Upper lobe of left lung (tissue), 6 donors: ENCODE results near the gene OTOGL. TPM values are rescaled to one million over a fixed set of nuclear protein-coding genes. Genes with fewer than 3 reads are reported as not detected.

Experiments used
- ATAC-seq, 2 donors: fragments of 200-7000 bp; cut with Tn5 transposase; one replicate each; pipeline ENCODE4 v1.9.1; 2022; ENCODE audit warnings: mild to moderate bottlenecking in 2 of 2, moderate library complexity in 2 of 2; ENCODE audit not compliant: low FRiP score in 2 of 2
- DNase-seq, 2 donors: peaks; one replicate each; pipeline ENCODE4 v3.0.0-alpha.2; 2019 to 2020
- H3K27ac ChIP-seq, 4 donors: fragments of 200-600 bp; sonication (generic); one replicate each; pipeline ENCODE4 v1.5.1; 2016 to 2019
- H3K27me3 ChIP-seq, 4 donors: fragments of 200-600 bp; sonication (generic); one replicate each; pipeline ENCODE4 v1.5.1; 2017 to 2019
- H3K36me3 ChIP-seq, 4 donors: fragments of 200-600 bp; sonication (generic); one replicate each; pipeline ENCODE4 v1.5.1; 2016 to 2019
- H3K4me1 ChIP-seq, 4 donors: fragments of 200-600 bp; sonication (generic); one replicate each; pipeline ENCODE4 v1.5.1; 2018 to 2019
- H3K4me3 ChIP-seq, 4 donors: fragments of 200-600 bp; sonication (generic); one replicate each; pipeline ENCODE4 v1.5.1; 2017 to 2019; ENCODE audit warnings: mild to moderate bottlenecking in 2 of 4, moderate library complexity in 1 of 4
- H3K9me3 ChIP-seq, 4 donors: fragments of 200-600 bp; sonication (generic); one replicate each; pipeline ENCODE4 v1.5.1; 2018 to 2019
- CTCF ChIP-seq, 6 experiments: fragments of 450-650 bp in 4 of 6; fragments of 200-600 bp in 2 of 6; sonication (generic) in 2 of 6; IDR thresholded peaks; one replicate each; pipeline ENCODE4 v1.5.1; 2016 to 2019; ENCODE audit warnings: antibody characterized with exemption in 6 of 6
- EP300 ChIP-seq, 4 donors: sonication (generic); formaldehyde crosslinking; IDR thresholded peaks; one replicate each; pipeline ENCODE4 v1.5.1; 2017; ENCODE audit warnings: antibody characterized with exemption in 4 of 4, control low read depth in 2 of 4
- POLR2A ChIP-seq, 4 donors: fragments of 450-650 bp; IDR thresholded peaks; one replicate each; pipeline ENCODE4 v1.5.1; 2016 to 2017; ENCODE audit warnings: antibody characterized with exemption in 4 of 4, mild to moderate bottlenecking in 2 of 4
- POLR2AphosphoS5 ChIP-seq, 2 donors: sonication (generic); formaldehyde crosslinking; IDR thresholded peaks; one replicate each; pipeline ENCODE4 v1.5.1; 2017; ENCODE audit warnings: antibody characterized with exemption in 2 of 2
- WGBS, 2 donors: methylation state at CpG; one replicate each; pipeline ENCODE4 v1.1.5; 2017 to 2018; 5-methylcytosine and 5-hydroxymethylcytosine counted together
- total RNA-seq, 6 donors: library from RNA; depleted of rRNA in 4 of 6; stranded (reverse); fragments of >200 nt in 4 of 6; gene quantifications; one replicate each; pipeline versions ENCODE4 v1.1.0 to v1.2.1, GENCODE V29; 2016 to 2021
- donor health status: DM: no; HTN: no; CAD: no; lungs with moderate emphysema.
- donor health status: DM: no; HTN: yes; CAD: no; lungs with severe emphysema.

The OTOGL gene
- total RNA-seq, 6 donors from 2014 or later: 0.10 to 3.1 (median 0.21) TPM

- WGBS, 2 donors: 84 to 94% methylated on average over 1 of the region's 1 CpG
- H3K4me3 ChIP-seq: no peak overlapping the region
- H3K9me3 ChIP-seq: no peaks in the 10 kb centered on the region
- H3K4me1 ChIP-seq: no peaks in the 10 kb centered on the region
- no peak for TF ChIP-seq POLR2AphosphoS5 (IDR thresholded peaks at IDR 0.05)
- no peak for TF ChIP-seq CTCF (IDR thresholded peaks at IDR 0.05)
- no peak for TF ChIP-seq EP300 (IDR thresholded peaks at IDR 0.05)
- TF ChIP-seq POLR2A (IDR thresholded peaks at IDR 0.05): no peak
- no peak for ATAC-seq
- DNase-seq: no peak
- no peaks in the 10 kb centered on the region for H3K27me3 ChIP-seq
- H3K27ac ChIP-seq: no peak overlapping the region
- H3K36me3 ChIP-seq: no peaks in the 10 kb centered on the region
Measured at GRCh38 chr12:80314741-80315140, 215.4 kb downstream of the OTOGL start.

DNA sequence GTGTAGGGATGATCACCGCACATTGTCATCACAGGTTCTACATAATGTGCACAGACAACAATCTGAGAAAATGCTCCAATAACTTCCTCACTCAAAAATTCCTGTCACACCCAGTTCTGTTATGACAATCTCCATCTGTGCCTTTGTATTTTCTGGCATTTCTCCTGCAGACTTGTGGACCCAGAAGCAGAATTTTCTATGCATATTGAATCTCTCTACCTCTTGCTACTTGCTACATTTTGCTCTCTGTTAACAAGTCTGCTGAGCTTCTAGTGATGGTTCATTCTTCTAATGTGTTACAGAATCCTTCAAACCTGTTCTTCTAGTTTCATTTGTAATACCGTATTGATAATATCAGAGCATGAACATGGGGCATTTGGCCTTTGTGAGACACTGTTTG, 216.9 kb downstream of the OTOGL start:
- Histone ChIP-seq H3K9me3 (no peaks in the 10 kb centered on the region), H3K4me1 (no peaks in the 10 kb centered on the region), H3K36me3 (no peaks in the 10 kb centered on the region), H3K27me3 (no peaks in the 10 kb centered on the region), H3K27ac (no peak overlapping the region), H3K4me3 (no peak overlapping the region)
- ATAC-seq (no peak), DNase-seq (no peak)
- WGBS, 2 donors: 69 to 73% methylated on average over 2 of the region's 2 CpGs
- TF ChIP-seq POLR2A (IDR thresholded peaks at IDR 0.05): no peak
- TF ChIP-seq CTCF (IDR thresholded peaks at IDR 0.05): no peak
- no peak for TF ChIP-seq POLR2AphosphoS5 (IDR thresholded peaks at IDR 0.05)
- no peak for TF ChIP-seq EP300 (IDR thresholded peaks at IDR 0.05)

DNA sequence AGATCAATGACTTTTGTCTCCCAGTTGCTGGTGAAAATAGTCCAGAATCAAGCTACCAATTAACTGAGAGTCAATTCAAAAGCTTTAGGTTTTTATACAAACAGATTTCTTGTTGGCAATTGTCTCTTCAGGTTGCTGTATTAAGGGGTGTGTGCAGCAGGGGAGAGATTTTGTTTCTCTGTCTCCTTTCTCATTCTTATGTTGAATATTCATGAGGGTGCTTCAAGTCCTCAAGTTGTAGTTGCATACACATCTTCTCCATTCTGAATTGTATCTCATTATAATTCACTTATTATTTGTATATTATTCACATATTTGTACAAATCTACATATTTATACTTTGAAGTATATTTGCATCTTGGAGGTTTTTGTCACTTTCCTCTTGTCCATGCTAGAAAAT, 218.0 kb downstream of the OTOGL start:
- H3K36me3 ChIP-seq: no peaks in the 10 kb centered on the region
- ATAC-seq: no peak

GRCh38 chr12:80317899-80318298, 218.6 kb downstream of the OTOGL start:
- no peak overlapping the region for H3K27ac ChIP-seq
- H3K4me3 ChIP-seq: no peak overlapping the region
- no peak for DNase-seq
- 0% methylated on average over 1 of the region's 1 CpG for WGBS, 2 donors
- H3K27me3 ChIP-seq: no peaks in the 10 kb centered on the region
- H3K4me1 ChIP-seq: no peaks in the 10 kb centered on the region
- no peak for TF ChIP-seq POLR2A (IDR thresholded peaks at IDR 0.05)
- H3K9me3 ChIP-seq: no peaks in the 10 kb centered on the region
- ATAC-seq: no peak
- H3K36me3 ChIP-seq: no peaks in the 10 kb centered on the region

More for the DNA sequence above, 218.0 kb downstream of the OTOGL start:
- Histone ChIP-seq H3K9me3 (no peaks in the 10 kb centered on the region), H3K4me1 (no peaks in the 10 kb centered on the region), H3K4me3 (no peak overlapping the region), H3K27me3 (no peaks in the 10 kb centered on the region), H3K27ac (no peak overlapping the region)
- TF ChIP-seq CTCF (IDR thresholded peaks at IDR 0.05) (no peak), EP300 (IDR thresholded peaks at IDR 0.05) (no peak), POLR2AphosphoS5 (IDR thresholded peaks at IDR 0.05) (no peak), POLR2A (IDR thresholded peaks at IDR 0.05) (no peak)
- DNase-seq: no peak

- no peak overlapping the region for H3K4me3 ChIP-seq
- no peak for DNase-seq
- WGBS, 2 donors: 80 to 84% methylated on average over 2 of the region's 2 CpGs
Measured at GRCh38 chr12:80320121-80320678, 220.9 kb downstream of the OTOGL start.

More at GRCh38 chr12:80320121-80320678, 220.9 kb downstream of the OTOGL start:
- TF ChIP-seq EP300 (IDR thresholded peaks at IDR 0.05): no peak
- no peak for TF ChIP-seq POLR2AphosphoS5 (IDR thresholded peaks at IDR 0.05)
- TF ChIP-seq CTCF (IDR thresholded peaks at IDR 0.05): no peak
- TF ChIP-seq POLR2A (IDR thresholded peaks at IDR 0.05): no peak
- Histone ChIP-seq H3K4me1 (no peaks in the 10 kb centered on the region), H3K36me3 (no peaks in the 10 kb centered on the region), H3K27ac (no peak overlapping the region), H3K9me3 (no peaks in the 10 kb centered on the region), H3K27me3 (no peaks in the 10 kb centered on the region)
- ATAC-seq: no peak
